Skin epidermis (tissue), 12 donors: ENCODE measurements around the gene ARHGEF12.
"Not testable (repeated sequence)": the region's sequence is repeated elsewhere in the genome, so short reads cannot be mapped to it uniquely, and the experiment has no call there.

Experiments
- H3K27ac ChIP-seq, 21 experiments: fragments of 200-600 bp; sonication (generic) in 11 of 21; one replicate each; pipeline ENCODE4 v1.5.0; 2020; ENCODE audit warnings: mild to moderate bottlenecking in 3 of 21, inconsistent platforms in 2 of 21, moderate library complexity in 2 of 21
- H3K4me3 ChIP-seq, 7 experiments: fragments of 200-600 bp; sonication (generic) in 2 of 7; one replicate each; pipeline ENCODE4 v1.5.0; 2020; ENCODE audit warnings: inconsistent platforms in 2 of 7, mild to moderate bottlenecking in 2 of 7, moderate library complexity in 1 of 7

ARHGEF12 gene

DNA sequence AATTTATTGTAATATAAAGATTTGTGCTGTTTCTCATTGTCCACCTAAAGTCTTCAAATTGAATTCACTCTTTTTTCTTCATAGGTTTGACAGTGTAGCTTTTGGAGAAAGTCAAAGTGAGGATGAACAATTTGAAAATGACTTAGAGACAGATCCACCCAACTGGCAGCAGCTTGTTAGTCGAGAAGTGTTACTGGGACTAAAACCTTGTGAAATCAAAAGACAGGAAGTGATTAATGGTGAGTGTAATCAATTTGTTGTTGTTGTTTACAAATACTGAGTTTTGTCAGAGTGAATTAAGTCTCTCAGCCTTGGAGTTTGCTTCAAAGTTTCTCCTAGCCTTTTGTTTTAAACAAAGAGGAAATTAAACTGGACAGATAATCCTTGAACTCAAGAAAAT, 121.8 kb downstream of the ARHGEF12 start:
- no peak overlapping the region for H3K4me3 ChIP-seq
- no peak overlapping the region for H3K27ac ChIP-seq

DNA sequence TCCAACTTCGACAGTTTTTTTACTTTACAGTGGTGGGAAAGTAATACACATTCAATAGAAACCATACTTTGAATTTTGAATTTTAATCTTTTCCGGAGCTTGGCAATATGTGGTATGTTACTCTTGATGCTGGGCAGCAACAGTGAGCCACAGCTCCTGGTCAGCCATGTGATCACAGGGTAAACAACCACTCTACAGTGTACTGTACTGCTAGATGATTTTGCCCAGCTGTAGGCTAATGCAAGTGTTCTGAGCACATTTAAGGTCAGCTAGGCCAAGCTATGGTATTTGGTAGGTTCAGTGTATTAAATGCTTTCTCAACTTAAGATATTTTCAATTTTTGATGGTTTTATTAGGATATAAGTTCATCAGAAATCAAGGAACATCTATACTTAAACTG, 126.6 kb downstream of the ARHGEF12 start:
- Histone ChIP-seq H3K27ac (no peak overlapping the region), H3K4me3 (no peak overlapping the region)

DNA sequence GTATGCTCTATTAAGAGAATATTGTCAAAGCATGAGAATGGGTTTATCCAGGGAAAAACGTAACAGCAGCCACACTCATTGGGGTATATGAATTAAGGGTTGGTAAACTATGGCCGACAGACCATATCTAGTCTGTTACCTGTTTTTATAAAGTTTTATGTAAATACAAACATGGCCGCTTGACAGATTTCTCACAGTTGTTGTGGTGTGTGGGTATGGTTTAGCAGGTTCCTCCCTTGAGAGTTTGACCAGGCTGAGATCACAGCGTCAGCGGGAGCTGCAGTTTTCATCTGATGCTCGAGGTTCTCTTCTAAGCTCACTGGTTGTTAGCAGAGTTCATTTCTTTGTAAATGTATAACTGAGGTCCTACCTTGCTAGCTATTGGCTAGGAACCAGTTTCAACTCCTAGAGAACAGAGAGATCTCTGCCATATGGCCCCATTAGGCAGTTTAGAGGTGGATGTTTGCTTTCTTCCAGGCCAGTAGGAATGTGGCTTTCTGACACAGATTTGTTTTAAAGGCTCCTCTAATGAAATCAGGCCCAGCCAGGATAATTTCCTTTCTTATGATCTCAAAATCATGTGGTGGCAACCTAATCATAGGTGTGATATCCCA, 129.8 kb downstream of the ARHGEF12 start:
- H3K4me3 ChIP-seq = no peak overlapping the region
- H3K27ac ChIP-seq = no peak overlapping the region

DNA sequence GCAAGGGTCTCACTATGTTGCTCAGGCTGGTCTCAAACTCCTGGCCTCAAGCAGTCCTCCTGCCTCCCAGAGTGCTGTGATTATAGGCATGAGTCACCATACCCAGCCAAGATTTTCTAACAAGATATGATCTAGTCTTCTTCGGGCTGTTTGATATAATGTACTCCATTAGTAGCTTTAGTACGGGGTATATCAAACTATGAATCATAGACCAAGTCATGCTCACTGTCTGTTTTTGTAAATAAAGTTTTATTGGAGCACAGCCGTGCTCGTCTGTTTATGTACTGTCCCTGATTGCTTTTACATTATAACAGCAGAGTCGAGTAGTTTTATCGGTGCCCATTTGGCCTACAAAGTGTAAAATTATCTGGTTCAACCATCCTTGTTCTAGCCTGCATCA, 131.4 kb downstream of the ARHGEF12 start:
- H3K4me3 ChIP-seq = no peak overlapping the region
- H3K27ac ChIP-seq = no peak overlapping the region

DNA sequence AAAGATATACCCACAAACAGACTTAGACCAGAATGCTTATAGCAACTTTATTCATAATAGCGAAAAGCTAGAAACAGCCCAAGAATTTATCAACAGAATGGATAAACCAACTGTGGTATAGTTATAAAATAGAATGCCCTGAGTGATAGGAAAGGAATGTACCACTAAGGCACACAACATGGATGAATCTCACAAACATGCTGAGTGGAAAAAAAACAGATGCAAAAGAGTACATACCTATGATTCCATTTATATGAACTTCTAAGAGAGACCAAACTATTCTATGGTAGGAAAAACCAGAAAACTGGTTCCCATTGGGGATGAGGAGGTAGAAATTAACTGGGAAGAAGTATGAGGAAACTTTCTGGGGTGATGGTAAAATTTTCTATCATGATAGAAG, 134.9 kb downstream of the ARHGEF12 start:
- peak overlapping the region in 1 of 21 experiments; percentile 25 for H3K27ac ChIP-seq
- no peak overlapping the region for H3K4me3 ChIP-seq

DNA sequence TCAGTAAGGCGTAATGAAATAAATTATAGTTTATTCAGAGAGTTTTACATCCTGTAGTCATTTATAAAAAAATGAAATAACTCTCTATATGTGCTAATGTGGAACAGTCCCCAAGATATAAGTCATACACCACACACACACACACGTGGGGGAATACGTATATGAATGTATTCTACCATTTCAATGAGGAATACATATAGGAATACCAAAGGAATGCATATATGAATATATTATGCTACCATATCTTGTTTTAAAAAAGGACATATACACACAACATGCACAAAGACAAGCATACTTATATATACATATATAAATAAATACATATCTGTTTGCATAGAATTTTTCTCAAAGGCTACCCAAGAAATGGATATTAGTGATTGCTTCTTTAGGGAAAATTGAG, 135.8 kb downstream of the ARHGEF12 start:
- Histone ChIP-seq H3K4me3 (no peak overlapping the region), H3K27ac (no peak overlapping the region)

DNA sequence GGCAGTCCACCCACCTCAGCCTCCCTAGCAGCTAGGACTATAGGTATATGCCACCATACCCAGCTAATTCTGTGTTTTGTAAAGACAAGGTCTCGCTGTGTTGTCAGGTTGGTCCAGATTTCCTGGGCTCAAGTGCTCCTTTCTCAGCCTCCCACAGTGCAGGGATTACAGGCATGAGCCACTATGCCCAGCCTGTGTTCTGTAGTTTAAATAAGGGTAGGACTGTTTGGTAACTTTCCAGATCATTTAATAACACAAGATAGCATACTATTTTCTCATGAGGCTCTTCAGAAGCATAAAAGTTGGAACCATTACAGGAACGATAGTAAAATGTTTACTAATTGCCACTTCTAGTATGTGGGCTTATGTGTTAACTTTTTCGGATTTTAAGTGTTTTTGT, 137.3 kb downstream of the ARHGEF12 start:
- H3K4me3 ChIP-seq = no peak overlapping the region
- H3K27ac ChIP-seq = no peak overlapping the region

DNA sequence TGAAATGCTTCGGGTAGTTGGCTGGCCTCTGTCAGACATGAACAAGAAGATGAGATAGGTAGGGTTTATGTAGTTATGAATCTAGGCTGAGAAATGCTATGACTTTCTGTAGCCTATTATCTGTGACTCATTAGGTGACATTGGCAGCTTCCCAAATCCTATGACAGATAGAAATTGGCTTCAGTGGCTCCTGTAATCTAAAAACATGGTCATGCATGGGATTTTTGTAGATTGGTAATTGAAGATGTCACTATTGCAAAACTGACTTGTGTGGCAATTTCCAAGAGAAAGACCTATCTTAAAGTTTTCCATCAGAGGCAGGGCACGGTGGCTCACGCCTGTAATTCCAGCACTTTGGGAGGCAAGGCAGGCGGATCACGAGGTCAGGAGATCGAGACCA, 145.9 kb downstream of the ARHGEF12 start:
- no peak overlapping the region for H3K27ac ChIP-seq
- H3K4me3 ChIP-seq = no peak overlapping the region

DNA sequence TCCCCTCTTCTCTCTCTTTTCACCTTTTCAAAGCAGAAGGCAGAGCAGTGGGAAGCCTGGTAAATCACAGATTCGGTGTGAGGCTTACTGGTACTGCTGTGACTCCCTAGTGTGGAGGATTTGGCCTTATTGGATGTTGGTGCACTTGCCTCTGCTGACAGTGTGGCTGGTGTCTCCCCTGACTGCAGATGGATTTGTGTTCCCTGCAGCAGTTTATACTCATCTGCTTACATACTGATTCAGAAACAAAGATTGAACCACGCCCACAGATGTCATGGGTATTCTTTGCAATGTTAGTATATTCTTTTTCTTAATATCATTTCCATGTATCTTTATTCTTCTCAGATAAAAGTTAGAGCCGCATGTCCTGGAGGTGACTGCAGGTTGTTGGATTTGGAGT, 148.5 kb downstream of the ARHGEF12 start:
- no peak overlapping the region for H3K4me3 ChIP-seq
- no peak overlapping the region for H3K27ac ChIP-seq

DNA sequence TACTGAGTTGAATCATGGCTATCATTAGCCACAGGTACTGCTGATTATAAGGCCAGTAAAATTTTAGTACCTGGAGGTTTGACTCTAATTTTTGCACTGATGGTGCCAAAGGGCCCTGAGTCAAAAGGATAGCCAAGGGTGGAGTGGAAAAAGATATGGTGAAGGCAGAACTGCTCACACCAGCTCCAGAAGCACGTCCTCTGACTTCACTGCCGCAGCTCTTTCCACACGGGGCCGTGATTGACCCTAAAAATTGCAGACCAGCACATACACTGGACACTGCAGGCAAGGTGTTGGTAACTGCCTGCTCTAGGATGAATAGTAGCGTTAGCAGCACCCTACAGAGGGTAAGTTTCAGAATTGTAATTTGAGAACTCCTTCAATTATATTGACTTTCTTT, 149.9 kb downstream of the ARHGEF12 start:
- H3K27ac ChIP-seq = no peak overlapping the region

DNA sequence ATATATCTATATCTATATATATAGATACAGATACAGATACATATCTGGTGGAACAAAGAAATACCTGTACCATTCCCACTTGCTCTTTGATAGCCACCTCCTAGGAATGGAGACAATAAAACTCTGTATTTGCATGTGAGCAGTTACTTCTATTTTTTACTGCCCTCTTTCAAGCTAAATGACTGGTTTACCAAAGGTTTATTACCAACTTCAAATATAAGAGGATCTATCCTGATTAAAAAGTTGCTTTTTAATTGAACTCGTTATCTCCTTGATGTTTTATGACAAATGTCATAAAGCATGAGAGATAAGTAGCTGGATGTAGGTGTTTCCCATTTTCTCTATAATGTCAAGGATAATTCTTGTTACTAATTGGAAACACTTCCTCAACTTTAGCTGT, 153.6 kb downstream of the ARHGEF12 start:
- H3K4me3 ChIP-seq = no peak overlapping the region
- no peak overlapping the region for H3K27ac ChIP-seq

More for the DNA sequence above, 149.9 kb downstream of the ARHGEF12 start:
- no peak overlapping the region for H3K4me3 ChIP-seq

DNA sequence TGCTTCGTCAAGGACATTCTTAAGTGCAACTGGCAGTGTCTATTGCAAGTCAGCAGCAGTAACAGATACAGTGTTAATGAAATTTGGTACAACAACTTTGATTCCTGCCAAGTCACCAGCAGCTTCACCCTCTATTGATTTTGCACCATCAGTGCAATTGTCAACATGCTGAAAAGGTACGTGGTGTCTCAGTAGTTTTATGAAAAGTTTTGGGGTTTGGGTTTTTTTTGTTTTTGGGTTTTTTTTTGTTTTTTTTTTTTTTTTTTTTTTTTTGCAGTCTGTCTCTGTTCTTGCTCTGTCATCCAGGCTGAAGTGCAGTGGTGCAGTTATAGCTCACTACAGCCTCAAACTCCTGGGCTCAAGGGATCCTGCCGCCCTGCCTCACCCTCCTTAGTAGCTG, 156.3 kb downstream of the ARHGEF12 start:
- H3K4me3 ChIP-seq = no peak overlapping the region
- no peak overlapping the region for H3K27ac ChIP-seq

DNA sequence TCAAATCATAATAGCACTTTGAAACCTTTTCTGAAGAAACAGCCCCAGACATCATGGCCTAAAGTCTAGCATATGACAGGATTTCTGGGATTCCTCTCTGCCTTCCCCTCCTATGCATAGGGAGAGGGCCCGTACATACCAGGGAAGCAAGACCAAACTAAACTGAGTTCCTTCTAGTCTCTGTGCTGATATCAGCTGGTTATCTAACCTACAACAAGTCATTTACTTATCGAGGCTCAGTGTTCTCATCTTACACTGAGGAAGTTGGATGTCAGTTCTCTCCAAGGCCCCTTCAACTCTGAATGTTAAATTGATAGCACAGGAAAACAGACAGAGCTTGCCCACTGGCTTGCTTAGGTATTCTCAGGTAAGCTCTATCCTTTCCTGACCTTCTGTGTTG, 158.4 kb downstream of the ARHGEF12 start:
- no peak overlapping the region for H3K27ac ChIP-seq
- H3K4me3 ChIP-seq = no peak overlapping the region

DNA sequence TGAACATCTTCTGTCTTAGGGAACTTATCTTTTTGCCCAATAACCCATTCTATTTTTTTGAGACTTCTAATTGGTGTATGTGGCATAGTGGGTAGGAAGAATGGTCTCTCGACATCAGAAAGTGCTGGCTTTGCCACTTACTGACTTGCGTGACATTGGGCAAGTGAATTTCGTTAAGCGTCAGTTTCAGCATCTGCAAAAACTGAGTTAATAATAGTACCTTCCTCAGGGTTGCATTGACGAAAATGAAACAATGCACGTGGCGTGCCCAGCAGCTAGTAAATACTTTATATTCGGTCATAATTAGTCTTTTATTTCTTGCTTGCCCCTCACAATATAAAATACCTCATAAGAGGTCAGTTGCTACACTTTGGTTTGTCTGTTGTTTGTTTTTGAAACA, 162.9 kb downstream of the ARHGEF12 start:
- Histone ChIP-seq H3K4me3 (no peak overlapping the region), H3K27ac (no peak overlapping the region)

DNA sequence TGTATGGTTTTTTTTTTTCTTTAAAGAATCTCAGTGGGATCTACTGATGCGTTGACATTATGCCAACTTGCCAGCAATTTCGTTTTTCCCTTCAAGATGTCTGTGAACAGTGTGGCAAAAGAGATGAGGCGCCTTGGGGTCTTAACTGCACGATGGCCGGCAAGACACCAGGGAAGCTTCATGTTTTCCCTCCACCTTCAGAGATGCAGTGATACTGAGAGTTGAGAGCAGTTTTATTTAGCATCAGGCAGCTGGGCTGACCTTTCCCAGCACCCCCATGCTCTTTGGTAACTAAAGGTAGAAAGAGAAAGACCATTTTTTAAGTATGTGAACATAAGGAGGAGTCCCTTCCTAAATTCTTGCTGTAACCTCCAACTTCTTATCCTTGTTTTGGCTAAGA, 163.6 kb downstream of the ARHGEF12 start:
- no peak overlapping the region for H3K27ac ChIP-seq
- no peak overlapping the region for H3K4me3 ChIP-seq

DNA sequence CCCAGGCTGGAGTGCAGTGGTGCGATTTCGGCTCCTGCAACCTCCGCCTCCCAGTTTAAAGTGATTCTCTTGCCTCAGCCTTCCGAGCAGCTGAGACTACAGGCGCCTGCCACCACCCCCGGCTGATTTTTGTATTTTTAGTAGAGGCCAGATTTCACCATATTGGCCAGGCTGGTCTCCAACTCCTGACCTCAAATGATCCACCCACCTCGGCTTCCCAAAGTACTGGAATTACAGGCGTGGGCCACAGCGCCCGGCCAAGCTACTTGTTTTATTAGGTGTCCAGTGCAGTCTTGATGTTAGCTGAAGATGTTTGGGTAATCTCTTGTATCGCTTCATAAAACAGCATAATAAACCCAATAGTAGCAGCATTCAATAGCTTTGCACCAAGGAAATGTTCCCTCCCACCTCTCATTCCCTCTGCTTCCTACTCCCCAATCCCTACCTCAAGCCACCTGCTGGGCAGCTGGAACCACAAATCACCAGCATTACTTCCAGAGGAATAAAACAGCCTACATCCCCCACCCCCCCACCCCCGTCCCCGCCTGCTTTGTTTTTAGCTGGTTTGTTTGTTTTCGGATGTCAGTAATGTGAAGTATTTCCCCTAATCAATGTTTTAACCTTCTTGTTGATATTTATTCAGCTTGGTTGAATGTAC, 164.3 kb downstream of the ARHGEF12 start:
- no peak overlapping the region for H3K27ac ChIP-seq

DNA sequence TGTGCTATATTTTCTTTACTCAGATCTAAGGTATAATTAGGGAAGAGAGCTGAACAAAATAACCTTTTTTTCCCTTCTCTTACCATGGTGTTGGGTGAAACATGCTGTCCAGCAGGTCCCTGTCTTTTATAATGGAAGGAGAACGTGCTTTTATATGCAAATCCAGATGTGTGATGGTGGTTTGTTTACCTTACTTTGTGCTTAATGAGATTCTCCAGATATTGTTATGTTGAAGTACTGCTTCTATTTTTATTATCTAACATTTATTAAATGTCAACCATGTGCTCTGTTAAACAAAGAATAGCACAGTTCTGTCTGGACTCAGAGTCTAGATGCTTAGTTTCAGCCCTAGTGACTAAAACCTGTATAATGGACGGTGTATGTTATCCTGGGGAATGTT, 165.2 kb downstream of the ARHGEF12 start:
- no peak overlapping the region for H3K4me3 ChIP-seq
- no peak overlapping the region for H3K27ac ChIP-seq

More for the DNA sequence above, 164.3 kb downstream of the ARHGEF12 start:
- no peak overlapping the region for H3K4me3 ChIP-seq

DNA sequence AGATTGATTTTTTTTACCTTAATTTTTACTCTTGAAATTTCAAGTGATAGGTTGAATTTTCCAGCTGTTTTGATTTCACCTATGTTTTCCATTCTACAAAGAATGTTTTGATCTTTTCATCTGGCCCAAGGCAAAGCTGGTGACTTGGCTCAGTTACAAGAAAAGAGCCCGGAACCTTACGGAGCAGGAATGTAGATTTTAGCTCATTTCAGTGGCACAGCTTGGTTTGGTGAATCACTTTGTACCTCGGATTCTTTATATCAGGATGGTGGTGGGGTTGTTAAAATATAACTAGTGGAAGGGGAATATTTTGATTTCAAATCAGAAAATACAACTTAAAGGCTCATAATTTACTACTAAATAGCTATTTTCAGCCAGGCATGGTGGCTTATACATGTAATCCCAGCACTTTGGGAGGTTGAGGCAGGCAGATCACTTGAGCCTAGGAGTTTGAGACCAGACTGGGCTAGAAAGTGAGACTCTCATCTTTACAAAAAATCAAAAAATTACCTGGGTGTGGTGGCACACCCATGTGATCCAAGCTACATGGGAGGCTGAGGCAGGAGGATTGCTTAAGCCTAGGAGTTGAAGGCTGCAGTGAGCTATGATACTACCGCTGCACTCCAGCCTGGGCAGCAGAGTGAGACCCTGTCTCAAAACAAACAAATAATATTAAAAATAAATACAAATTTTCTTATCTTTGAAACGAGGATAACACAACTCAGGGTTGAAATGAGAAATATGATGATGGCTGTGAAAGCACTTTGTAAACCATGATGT, 166.0 kb downstream of the ARHGEF12 start:
- H3K27ac ChIP-seq = no peak overlapping the region
- H3K4me3 ChIP-seq = no peak overlapping the region

DNA sequence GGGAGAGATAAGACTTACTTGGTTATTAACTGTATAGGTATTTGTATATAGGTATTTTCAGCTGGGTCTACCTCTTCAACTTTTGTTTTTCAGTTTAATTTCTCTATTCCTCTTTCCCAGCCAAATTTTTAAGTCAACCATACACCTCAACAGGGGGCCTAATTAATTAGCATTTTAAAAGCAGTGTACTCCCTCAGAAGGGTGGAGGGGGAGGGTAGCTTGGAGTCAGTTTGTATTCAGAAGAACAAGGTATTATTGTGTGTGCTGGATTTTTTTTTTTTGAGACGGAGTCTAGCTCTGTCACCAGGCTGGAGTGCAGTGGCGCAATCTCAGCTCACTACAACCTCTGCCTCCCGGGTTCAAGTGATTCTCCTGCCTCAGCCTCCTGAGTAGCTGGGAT, 167.3 kb downstream of the ARHGEF12 start:
- H3K27ac ChIP-seq, H3K4me3 ChIP-seq: not testable (repeated sequence)

DNA sequence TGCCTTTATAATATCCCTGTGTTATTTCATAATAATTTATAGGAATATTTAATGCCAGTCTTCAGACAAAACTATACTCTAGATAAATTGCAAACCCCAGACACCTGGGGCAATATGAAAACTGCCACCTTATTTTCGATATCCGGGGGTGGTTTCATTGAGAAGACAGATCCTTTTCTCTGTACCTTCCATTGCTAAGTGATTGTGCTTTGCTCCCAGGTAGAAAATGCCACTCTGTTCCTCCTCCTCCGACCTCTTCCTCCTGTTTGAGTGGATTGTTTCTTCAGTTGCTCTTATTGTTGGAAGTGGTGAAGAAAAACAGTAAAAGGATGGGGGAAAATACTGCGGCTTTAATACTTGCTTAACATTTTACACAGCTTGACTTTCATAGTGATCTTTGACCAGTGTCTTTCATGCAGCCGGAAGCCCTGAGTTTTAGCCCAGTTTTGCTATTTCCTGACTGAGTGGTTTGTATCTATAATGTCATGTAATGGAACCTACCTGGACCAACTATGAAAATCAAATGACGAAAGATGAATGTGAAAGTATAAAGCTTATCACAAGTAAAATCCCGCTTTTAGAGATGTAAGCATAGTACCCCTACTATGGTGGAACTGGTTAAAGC, 169.7 kb downstream of the ARHGEF12 start:
- Histone ChIP-seq H3K4me3 (no peak overlapping the region), H3K27ac (no peak overlapping the region)
